ENCODE data around the gene ATP11C.

GRCh38 chrX:139929876-139930275, 3.0 kb downstream of the ATP11C start:
- TF ChIP-seq CTCF (IDR thresholded peaks at IDR 0.05), result no peak
- no peak for TF ChIP-seq ZFX (IDR thresholded peaks at IDR 0.05; ENCODE audit: borderline replicate concordance)
